Stimulated activated CD4-positive, alpha-beta T cell treated with anti-CD3 and anti-CD28 coated beads, Interleukin-4, amount 100 ng/mL, for 1 hour (primary cell): Measurements from ENCODE around the gene MKI67.
"Not testable (repeated sequence)": the region's sequence is repeated elsewhere in the genome, so short reads cannot be mapped to it uniquely, and the experiment has no call there.

Source experiments
- DNase-seq: peaks from one replicate; pipeline ENCODE4 v3.0.0-alpha.2; 2020

MKI67 gene, protein sequence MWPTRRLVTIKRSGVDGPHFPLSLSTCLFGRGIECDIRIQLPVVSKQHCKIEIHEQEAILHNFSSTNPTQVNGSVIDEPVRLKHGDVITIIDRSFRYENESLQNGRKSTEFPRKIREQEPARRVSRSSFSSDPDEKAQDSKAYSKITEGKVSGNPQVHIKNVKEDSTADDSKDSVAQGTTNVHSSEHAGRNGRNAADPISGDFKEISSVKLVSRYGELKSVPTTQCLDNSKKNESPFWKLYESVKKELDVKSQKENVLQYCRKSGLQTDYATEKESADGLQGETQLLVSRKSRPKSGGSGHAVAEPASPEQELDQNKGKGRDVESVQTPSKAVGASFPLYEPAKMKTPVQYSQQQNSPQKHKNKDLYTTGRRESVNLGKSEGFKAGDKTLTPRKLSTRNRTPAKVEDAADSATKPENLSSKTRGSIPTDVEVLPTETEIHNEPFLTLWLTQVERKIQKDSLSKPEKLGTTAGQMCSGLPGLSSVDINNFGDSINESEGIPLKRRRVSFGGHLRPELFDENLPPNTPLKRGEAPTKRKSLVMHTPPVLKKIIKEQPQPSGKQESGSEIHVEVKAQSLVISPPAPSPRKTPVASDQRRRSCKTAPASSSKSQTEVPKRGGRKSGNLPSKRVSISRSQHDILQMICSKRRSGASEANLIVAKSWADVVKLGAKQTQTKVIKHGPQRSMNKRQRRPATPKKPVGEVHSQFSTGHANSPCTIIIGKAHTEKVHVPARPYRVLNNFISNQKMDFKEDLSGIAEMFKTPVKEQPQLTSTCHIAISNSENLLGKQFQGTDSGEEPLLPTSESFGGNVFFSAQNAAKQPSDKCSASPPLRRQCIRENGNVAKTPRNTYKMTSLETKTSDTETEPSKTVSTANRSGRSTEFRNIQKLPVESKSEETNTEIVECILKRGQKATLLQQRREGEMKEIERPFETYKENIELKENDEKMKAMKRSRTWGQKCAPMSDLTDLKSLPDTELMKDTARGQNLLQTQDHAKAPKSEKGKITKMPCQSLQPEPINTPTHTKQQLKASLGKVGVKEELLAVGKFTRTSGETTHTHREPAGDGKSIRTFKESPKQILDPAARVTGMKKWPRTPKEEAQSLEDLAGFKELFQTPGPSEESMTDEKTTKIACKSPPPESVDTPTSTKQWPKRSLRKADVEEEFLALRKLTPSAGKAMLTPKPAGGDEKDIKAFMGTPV (N-terminal part only)

DNA sequence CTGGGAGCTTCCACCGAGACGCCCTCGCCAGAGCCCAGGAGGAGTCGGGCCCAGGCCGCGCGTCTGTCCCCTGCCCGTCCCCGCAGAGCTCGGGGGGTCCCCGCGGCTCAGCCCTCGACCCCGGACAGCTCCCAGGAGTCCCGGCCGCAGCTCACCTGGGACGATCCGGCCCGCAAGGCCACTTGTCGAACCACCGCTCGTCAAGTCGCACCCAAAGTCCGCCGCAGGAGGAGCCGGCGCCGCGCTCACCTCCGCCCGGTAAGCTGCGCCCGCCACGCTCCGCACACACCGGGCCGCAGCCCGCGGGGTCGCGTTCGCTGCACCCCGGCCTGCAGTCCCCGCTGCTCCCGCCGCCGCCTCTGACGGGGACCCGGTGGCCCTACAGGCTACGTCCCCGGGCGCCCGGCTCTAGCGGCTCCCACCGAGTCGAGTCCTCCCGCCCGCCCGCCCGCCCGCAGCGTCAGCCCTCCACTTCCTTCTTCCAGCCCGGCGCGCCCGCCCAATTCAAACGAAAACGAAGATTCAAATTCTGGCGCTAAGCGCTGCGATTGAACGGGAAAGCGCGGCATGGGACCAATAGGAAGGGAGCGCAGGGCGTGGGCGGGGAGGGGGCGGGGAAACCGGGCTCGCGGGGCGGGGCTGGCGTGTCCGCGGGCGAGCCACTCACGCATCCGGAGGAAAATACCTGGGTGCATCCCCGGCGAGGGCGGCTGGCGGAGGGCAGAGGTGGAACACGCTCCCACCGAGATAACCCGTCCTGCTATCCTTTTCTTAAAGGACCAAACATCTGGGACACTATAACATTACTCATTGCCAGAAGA, at the start of gene MKI67:
Gene MKI67 (minus strand): TSS at position 480 of the 821 bp plus-strand sequence. CDS start 756 bp downstream, outside the sequence.
- peak; percentile 89 for DNase-seq

DNA sequence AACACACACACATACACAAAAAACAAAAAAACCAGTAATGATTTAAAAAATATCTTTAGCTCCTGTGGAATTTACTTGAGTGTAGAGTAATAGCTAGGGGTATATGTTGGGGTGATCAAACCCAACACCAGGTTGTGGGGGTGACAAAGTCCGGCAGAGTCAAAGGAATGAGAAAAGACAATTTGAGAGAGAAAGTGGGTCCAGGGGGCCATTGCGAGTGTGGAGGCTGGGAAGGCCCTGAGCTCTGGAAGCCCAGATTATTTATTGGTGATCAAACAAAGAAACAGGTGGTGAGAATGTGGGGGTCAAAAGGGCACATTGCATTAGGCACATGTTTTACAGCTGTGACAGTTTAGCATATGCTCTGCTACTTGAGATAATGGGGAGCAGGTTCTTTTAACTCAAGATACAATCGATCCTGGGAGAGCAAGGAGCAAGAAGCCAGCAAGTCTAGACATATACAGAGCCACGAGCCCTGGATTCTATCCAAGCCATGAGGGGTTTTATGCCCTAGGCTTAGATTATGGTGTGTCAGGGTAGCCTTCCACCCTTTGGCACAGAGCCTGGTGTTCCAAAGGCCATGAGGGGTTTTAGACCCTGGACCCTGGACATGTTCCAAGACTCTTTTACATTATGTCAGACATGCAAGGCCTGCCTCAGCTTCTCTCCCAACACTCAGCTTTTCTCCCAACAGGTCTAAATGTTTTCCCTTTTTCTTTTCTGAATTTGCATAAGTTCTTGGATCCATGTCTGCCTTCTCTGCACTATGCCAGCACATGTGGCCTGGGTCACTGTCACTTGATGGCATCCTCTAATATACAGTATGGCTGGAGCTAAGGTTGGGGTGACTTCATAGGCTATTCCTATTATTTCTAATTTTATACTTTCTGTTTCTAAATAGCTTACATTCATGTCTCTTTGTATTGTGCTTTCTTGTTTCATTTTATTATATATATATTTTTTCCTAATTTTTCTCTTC, 48.6 kb upstream of the MKI67 start:
- no peak for DNase-seq

- no peak for DNase-seq
Observed at GRCh38 chr10:128173386-128173785, 47.2 kb upstream of the MKI67 start.

DNA sequence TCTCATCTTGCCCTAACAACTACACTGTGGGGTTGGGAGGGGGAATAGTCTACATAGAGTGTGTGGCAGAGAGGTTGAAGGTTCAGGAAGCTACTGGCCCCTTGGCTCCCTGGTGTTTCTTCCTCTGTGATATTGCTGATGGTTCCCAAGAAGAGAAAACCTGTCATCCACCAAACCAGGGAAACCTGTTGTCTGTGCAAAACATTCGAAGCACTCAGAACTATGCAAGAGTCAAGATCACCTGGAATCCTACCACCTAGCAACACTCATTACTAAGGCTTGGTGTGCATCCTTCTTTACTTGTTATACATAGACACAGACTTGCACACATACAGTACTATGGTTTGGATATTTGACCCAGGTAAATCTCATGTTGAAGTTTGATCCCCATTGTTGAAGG, 46.5 kb upstream of the MKI67 start:
- no peak for DNase-seq

GRCh38 chr10:128169811-128170379, 43.7 kb upstream of the MKI67 start:
- DNase-seq = no peak

DNA sequence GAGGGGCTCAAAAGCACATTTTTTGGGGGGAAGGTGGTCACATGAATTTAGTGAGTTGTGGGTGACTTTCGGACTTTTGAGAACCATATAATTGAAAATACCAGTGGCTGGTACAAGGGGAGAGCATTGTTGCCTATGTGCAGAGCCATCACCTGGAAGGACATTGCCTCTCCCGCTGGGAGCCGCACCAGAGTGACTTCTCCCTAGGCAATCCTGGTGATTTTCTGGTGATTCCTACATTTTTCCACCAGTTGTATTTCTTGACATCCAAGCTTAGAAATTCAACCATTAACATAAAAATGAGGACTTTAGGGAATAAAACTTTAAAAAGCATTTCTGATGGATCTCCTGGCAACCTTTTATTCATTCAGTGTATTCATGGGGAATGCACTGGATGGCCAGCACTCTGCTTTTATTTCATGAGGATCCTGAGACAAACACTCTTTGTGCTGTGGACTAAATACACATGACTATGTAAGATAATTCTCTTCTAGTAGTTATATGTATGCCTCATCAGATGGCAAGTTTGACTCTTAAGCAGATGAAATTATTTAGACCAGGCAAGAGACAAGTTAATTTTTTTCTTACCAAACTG, 41.8 kb upstream of the MKI67 start:
- no peak for DNase-seq

- DNase-seq = not testable (repeated sequence)
Observed at GRCh38 chr10:128167123-128167522, 40.9 kb upstream of the MKI67 start.

DNA sequence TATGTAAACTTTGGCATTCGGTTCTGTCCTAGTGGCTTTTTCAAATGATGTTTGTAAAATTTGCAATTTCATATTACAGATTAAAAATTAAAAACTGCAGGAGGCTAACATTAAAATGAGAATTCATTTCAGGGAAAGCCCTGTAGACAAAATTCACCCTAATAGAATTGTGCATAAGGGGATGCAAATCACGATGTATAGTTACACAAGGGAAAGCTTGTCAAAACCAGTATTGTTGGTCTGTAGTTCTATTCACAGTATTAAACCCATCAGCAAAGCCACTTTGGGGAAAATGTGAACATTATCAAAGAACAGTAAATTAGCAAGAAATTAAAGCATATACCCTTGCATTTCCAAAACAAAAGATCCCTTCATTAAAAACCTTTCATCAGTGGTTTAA, 39.9 kb upstream of the MKI67 start:
- DNase-seq = no peak

DNA sequence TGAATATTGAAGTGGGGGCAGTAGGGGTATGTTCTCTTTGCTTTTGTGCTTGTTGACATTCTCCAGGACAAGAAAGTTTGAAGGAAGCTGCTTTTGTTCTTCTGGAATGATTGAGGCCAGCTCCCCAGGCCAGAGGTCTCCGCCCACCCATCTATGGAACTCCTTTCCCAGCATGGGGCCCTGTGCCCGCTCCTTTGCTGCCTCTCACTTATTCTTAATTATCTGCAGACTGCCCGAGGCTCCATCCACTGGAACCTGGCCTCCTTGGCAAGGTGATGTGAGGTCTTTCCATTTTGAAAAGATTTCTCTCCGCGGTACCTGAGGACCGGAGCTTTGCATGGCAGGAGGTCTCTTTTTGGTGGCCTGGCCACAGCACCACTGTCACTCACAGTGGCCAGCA, 39.3 kb upstream of the MKI67 start:
- no peak for DNase-seq

GRCh38 chr10:128163701-128164100, 37.5 kb upstream of the MKI67 start:
- no peak for DNase-seq

DNA sequence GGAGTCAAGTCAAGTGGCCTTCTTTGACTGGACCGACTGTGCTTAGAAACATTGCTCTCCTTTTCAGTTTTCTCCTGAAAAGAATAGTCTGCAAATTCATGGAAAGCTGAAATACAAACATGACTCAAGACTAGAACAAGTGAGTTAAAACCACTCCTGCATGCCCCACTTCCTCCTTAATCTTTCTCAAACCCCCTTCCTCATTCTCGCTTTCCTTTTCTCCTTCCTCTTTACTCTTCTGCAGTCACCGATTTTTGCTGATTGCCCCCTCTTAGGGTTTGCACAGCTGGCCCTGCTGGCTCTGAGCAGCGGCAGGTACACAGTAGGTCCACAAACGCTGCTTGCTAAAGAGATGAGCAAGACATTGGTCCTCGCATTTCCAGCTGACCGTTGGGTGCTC, 34.8 kb upstream of the MKI67 start:
- no peak for DNase-seq

- no peak for DNase-seq
Observed at GRCh38 chr10:128160297-128160711, 34.1 kb upstream of the MKI67 start.

- DNase-seq = no peak
Observed at GRCh38 chr10:128158021-128158795, 32.0 kb upstream of the MKI67 start.

DNA sequence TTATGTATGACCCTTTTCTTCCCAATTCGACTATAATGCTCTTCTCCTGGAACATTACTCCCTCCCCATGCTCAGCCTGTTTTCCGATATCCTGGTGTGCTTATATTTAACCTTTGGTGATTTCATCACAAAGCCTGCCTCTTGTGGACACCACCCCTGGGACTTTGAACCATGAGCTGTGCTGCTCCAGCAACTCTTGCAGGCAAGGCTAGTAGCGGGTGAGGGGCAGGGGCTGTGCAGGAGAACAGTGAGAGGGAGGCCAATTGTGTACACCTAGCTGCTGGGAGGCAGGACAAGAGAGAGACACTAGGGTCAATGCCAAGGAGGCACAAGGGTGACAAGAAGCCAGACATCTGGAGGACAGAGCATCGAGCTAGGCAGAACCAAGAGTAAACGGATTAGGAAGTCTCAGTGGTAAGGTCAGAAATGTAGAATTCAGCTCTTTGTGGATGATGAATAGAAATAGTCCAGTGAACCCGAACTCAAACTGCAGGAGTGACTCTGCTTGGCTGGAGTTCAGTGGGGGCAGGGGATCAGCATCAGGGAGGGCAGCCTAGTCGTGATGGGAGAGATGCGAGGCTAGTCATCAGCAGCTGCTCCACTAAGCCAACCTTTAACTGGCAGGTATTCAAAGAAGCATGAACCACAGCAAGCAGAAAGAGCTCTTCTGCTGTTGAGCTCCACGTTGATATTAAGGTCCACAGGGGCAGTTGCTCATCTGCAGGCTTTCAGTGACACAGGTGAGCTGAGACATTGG, 31.0 kb upstream of the MKI67 start:
- no peak for DNase-seq

GRCh38 chr10:128152741-128153580, 26.7 kb upstream of the MKI67 start:
- no peak for DNase-seq

GRCh38 chr10:128151031-128151430, 24.8 kb upstream of the MKI67 start:
- no peak for DNase-seq

GRCh38 chr10:128150561-128150960, 24.3 kb upstream of the MKI67 start:
- DNase-seq = no peak

- peak; percentile 78 for DNase-seq
Observed at GRCh38 chr10:128150045-128150493, 23.8 kb upstream of the MKI67 start.
